GM21737 (cell line): Measurements from ENCODE around the gene OTX1.

Experiments
- ATAC-seq: cut with Tn5 transposase; IDR thresholded peaks from one replicate; pipeline ENCODE4 v1.9.1; 2021; ENCODE audit warnings: mild to moderate bottlenecking, moderate library complexity; ENCODE audit not compliant: unreplicated experiment

The OTX1 gene

DNA sequence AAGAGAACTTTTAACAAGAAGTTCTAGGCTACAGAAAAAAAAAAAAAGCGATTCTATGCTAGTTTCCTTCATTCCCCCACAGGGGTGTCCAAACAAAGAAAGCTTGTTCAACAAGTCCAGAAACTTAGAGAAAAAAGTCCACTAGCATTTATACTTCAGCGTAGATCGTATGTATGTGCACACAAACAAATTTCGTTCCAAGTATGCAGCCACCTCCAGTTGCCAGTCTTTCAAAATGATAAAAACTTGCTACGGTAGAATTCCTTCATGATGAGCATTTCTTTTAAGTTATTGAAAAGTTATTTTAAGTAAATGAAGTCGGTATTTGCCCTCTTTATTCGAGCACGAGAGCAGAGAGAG, 3.7 kb upstream of the OTX1 start:
- ATAC-seq: no peak

DNA sequence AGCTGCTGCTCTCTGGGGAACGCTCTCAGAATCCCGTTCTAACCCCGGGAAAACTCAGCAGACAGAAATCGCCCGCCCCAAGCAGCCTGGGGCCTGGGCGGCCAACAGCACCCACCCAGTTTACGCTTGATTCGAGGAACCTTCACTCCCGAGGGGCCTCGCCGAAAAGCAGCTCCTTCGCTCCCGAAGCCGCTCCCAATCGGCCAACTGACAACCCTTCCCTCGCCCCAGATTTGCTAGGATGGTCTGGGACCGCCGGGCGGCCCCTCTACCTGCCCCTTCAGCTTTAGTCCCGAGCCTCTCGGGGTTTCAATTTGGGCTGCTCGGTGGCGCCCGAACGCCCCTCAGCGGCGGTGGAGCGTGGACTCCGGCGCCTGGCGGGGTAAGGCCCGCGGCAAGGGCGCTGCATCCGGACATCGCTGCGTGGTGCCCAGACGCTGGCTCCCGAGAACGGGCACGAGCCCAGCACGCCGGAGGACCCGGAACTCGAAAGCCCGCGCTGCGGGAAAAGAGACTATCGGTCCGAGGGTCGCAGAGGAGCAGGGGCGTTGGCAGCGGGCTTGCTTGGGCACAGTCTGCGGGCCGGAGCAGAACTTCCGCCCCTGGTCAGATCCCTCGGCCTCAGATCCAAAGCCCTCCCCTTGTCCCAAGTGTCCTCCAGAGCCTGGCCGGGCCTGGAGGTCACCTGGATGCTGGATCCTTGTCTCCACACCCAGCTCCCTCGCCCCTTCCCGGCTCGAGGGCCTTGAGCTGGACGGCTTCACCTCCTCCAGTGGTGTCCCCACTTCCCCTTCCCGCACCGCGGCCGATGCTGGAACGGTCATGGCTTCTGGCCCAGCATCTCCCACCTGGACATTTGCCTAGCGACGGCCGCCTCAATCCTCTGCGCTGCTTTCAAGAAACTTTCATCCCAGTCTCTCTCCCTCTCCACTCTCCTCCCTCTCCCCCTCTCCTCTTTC, 3.0 kb upstream of the OTX1 start:
- no peak for ATAC-seq

DNA sequence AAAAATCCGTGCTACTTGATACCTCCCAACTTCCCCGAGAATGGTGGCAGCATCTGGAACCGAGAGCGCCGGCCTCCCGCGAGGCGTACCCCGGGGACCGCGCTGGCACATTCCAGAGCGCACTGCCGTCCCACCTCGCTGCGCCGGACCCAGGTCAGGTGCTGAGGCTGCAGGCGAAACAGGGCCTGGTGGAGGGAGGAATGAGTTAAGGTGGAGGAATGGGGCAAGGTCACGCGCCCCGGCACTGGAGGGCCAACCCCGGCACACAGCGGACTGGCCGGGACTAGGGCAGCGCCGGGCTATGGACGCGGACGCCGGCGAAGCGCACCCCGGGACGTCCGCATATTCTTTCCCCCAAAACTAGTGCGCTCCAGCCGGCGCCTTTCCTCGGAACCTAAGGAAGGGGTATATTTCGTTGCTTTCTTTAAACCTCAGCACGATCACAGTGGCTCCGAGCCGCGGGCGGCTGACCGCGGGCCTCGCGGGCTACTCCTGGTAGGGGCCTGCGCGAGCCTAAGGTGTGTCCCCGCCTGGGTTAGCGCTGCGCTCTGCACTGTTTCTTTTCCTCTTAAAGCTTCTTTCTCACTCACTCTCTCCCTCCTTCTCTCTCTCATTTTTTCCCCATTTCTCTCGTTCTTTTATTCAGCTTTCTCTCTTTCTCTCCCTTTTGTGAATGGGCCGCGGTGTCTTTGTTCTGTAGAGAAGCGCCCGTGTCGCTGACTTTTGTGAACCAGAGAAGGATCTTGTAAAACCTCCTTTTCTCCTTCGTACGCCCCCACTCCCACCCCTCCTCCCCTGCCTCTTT, 2.1 kb upstream of the OTX1 start:
- ATAC-seq: no peak

DNA sequence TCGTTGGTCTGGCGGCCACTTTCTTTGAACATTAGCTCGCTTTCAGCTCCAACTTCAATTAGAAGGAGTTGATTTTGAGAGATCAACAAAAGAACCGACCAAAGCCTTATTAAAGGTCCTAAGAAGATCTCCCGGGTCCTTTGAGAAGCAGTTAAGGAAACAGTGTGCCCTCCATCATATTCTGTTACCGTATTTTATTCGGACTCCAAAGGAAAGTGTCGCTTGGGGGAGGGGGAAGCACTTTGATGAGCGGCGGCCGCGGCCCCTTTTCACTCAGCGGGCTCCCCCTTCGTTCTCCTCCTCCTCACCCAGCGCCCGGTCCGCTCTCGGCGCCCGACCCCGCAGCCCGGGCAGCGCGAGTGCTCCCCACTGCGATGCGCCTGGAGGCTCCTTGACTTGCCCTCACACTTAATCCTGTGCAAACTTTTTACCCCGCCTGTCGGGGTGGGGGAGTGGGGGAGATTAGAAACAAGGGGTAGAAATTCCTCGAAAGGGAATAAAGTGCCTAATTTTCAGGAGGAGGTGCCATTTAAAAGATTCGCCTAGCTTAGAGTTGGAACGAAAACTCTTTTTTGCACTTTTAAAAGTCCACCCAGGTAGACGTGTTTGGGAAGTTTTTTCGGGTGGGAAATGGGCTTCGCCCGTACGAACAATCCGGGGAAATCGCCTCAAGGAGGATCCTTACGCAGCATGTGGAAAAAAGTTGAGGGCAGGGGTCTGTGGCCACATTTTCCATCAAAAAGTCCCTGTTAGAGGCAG, 1.2 kb upstream of the OTX1 start:
- no peak for ATAC-seq

DNA sequence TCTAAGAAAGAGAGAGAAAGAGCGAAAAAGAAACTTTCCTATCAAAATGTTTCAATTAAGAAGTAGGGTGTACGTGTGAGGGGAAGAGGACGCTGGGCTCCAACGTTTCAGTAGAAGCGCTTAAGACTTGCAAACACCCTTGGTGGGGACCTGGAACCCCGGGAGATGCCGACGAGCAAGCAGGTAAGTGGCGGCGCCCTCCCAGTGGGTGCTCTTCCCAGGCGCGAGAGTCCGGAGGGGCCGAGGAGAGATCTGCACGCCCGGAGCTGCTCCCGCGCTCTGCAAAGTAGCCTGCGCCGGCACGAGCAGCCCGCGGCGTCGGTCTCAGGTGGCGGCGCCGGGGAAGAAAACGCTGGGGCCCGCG, 678 bp upstream of the OTX1 start:
- ATAC-seq: no peak

DNA sequence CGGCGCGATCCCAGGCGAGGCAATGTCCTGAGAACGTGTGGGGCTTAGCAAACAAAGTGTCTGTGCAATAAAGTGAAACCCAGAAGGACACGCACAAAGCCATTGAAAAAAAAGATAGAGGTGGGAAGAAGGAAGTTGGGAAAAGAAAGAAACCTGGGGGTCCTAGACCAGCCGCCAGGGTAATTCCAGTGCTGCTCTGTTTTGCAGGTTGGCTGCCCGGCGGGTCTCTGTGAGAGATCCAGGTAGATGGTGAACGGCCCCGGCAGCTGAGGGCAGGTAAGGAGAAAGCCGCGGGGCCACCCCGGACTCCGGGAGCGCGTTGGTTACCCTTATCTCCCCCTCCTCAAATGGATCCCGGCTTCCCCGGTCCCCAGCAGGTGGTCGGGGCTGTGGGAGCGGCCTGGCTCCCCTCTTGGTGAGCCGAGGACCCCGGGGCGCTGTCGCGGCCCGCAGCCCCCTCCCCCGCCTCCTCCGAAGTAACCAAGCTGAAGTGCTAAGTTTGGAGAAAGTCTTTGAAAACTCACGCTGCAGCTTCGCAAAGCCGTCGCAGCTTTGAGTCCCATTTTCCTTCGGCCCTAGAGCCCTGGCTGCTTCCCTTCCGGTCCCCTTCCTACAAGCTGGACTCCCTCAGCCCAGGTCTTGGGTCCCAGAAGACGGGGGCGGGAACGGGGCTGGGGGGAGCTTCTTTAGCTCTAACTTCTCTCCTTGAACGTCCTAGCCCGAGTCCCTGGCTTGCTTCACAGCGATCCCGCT, 588 bp downstream of the OTX1 start:
- ATAC-seq: no peak

DNA sequence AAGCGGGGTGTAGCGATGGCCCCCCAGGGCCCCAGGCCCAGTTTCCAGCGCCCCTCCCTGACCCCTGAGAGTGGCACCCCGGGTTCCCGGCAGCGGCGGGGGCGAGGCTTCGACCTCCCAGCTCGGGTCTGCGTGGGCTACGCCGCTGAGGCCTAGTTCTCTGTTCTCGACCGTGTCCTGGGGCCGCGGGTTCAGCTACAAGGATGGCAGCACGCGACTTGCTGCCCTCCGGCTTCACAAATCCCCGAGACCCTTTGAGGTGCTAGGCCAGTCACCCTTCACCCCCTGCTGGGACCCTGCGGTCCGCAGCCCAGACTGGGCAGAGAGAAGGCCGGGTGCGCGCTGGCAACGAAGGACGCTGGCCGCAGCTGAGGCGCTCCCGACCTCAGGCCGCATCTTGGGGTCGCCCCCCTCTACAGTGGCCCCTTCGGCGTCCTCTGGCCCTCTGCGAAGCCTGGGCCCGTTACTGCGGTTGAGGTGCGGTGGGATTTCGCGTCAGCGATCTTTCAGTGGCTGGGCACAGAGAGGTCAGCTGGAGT, 1.2 kb downstream of the OTX1 start:
- ATAC-seq: no peak

DNA sequence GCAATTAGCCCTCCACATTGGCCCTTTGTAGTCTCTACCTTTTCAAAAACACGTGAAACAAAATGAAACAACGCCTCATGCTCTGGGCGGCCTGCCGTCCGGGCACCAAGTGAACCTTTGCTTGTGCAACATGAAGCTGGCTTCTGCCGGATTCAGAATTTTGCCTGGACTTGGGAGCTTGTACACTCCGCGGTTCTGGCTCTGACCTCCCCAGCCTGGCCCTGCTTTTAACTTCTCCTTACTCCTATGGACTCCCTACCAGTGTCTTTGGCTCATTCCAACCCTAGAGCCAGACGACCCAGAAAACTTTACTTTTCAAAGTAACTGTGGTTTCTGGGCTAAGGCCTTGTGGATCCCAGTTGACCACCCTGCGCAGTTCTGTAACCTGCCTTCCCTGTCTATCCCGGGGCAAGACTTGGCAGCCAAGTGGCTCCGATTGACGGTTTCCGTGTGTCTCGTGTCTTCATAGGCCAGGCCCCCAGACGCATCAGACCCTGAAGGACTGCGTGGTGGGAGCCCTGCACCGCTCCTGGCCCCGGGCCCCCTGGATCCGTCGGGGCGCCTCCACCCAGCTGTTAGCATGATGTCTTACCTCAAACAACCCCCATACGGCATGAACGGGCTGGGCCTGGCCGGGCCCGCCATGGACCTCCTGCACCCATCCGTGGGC, 1.9 kb downstream of the OTX1 start:
- ATAC-seq: no peak

DNA sequence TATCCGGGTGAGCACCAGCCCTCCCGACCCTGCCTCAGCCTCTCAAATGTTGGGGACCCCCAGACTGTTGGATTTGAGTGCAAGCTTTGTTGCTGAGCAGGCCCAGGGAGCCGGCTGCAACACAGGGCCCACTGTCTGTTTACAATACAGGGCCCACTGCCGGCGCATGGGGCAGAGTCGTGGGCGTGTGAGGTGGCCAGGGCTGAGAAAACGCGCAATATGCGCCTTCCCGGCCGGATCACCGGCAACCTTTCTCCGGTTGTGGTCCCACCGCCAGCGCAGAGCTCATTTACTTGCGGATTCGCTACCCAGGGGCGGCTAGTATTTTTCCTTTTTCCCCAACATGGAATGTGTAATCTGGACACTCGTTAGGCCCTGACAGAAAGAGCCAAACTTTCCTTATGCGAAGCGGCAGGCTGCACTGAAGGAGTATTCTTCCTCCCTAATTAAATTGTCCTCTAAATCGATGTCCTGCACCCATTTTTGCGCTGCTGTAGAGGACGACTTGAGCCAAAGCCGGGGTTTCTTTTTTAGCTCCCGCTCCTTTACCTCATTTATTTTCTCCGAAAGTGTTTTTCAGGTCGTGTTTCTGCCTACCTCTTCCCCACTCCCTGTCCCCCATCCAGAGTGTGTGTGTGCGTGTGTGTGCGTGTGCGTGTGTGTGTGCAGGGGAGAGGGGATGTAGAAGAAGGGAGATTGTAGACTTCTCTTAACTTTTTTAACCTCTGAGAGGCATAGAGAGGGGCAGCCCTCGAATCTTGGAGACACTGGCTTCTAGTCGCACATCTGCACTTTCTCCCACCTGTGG, 2.7 kb downstream of the OTX1 start:
- no peak for ATAC-seq

DNA sequence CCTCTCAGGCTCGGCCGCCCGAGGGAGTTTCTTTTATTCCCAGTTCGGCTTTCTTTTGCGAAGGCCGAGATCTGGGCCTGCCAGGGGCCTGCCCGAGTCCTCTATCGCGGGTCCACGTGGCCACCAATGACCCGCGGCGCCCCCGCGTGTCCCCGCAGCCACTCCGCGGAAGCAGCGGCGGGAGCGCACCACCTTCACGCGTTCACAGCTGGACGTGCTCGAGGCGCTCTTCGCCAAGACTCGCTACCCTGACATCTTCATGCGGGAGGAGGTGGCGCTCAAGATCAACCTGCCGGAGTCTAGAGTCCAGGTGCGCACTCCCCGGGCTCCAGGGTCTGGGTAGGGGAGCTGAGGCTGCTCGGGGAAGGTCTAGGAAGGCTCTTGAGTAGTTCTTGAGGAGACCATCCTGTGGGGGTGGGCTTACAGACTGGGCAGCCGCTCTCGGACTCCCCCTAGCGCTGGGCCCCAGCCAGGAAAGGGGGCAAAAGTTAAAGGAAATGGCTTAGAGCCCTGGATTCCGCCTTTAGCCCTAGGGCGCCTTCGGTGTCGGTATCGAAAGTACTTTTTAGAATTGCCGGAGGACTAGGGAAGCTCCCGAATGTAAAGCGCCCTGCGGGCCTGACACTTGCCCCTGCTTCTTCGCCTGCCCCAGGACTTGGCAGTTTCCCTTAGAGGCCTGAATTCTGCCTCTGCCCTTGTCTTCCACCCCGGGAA, 3.4 kb downstream of the OTX1 start:
- ATAC-seq: no peak

DNA sequence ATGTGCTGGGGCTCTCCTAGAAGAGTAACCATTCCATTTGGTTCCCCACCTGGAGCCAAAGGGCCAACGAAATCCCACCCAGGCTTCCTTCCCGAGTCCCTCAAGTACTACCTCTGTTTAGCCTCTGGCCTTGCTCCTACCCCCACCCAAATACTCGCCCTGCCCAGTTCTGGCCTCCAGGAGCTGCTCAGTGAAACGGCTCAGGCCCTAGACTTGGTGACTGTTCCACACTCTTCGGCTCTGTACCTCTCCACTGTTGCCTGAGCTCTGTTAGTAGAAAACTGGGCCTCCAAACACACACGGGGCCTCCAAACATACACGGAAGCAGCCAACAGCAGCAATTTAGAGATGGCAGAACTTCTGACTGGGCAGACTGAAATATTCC, 4.2 kb downstream of the OTX1 start:
- no peak for ATAC-seq

DNA sequence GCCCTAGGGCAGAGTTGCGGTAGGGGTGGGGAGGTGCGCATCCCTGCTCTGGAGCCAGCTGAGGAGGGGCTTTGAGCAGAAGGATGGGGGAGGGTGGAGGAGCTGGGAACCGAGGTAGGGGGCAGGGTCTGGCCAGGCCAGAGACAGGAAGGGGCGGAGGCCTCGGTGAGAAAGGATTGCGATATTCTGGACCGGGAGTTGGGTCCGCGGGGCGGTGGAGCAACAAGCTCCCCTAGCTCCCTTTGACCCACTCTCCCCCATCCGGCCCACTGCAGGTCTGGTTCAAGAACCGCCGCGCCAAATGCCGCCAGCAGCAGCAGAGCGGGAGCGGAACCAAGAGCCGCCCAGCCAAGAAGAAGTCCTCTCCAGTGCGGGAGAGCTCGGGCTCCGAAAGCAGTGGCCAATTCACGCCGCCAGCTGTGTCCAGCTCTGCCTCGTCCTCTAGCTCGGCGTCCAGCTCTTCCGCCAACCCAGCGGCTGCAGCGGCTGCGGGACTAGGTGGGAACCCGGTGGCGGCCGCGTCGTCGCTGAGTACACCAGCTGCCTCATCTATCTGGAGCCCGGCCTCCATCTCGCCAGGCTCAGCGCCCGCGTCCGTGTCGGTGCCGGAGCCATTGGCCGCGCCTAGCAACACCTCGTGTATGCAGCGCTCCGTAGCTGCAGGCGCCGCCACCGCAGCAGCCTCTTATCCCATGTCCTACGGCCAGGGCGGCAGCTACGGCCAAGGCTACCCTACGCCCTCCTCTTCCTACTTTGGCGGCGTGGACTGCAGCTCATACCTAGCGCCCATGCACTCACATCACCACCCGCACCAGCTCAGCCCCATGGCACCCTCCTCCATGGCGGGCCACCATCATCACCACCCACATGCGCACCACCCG, 4.8 kb downstream of the OTX1 start:
- no peak for ATAC-seq

DNA sequence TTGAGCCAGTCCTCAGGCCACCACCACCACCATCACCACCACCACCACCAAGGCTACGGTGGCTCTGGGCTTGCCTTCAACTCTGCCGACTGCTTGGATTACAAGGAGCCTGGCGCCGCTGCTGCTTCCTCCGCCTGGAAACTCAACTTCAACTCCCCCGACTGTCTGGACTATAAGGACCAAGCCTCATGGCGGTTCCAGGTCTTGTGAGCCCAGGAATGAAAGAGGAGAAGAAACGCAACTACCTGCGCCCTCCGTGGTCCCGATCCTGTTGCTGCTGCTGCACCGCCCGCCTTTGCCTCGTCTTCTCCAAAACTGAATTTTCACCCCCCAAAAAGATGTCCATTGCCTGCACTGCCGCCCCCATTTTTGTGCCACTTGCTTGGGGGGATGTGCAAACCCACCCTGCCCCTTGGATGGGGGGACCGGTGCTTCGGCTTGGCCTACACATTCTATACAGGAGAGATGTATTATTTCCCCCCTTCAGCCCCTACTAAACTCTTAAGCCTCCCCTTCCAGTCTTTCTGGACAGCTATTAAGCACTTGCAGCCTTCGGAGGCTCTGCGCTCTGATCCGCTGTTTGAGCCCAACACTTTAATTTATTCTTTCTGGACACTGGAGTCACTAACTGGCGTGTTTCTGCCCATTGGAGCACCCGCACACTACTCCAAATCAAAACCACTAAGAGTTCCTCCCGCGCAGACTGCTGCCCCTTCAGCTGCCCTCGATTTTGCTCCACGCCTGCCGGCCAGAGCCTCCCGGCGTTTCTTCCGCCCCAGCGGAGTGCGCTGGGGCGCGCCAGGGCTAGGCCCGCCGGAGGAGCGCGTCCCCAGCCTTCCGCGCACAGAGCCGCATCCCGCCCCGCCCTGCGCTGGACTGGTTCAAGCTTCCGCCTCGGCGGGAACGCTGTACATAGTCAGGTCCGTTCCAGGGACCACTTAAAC, 5.7 kb downstream of the OTX1 start:
- no peak for ATAC-seq

DNA sequence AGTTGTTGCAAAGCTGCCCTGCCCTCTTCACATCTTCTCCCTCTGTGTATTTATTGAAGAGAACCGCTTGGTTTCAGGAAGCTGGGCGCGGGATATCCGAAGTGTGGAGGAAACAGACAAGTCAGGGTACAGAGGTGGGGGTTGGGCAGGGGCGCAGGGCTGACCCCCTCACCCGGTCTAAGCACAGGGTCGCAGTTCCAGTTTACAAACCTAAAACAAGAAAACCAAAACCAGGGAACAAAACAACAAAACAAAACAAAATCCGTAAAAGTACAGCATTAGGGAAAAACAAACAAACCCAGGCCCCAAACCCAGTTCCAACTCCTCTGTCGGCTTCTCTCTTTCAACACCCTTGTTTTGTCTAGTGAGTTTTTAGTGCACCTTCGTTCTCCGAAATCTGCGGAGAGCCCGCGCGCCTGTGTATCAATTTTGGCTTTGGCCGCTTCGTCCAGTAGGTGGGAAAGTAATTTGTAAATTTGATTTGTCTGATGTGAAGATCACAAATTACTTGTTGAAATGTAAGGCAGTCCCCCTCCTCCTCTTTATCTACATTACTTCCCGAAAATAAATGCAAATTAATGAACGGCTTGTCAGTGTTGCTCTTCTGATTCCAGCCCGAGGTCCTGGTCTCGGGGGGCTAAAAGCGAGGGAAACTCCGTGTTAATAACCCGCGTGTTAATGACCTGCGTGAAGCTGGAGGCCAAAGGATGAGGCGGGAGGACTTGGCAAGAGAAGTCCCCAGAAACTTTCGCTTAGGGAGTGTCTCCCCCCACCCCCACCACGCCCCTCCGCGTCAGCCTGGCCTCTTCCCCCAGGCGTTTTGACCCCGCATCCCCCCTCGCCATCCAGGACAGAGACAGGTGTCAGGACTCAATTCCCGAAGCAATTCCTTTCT, 6.9 kb downstream of the OTX1 start:
- no peak for ATAC-seq

DNA sequence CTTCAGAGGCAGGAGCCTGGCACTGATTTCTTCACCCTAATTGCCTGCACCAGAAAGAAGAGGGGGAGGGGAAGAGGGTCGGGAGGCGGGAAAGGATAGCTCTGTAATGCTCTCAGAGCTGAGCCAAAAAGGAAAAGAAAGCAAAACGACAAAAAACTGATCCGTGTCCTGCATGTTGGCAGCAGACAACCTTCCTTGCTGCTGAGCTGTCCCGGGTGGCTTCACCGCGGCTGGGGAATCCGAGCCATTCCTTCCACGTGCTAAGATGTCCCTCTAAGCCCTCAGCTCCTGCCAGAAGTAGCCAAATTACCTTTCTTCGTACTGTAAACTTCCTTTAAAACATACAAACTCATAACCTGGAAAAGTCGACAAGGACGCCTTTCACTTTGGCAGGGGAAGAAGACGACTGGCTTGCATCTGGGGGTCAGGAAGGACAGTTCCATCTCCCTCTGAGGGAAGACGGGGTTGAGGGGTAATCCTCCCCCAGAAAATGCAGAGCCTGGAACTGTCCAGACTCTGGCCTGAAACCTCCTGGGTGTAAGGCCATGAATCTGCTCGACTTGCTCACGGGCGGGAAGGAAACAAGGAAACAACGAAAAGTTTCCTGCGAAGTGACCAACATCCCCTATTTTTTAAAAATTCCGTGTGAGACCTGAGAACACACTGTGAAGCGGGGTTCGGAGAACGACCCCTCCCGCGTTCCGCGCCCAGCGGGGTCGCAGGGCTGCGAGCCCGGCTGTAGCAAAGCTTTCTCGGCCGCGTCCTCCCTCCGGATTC, 7.7 kb downstream of the OTX1 start:
- ATAC-seq: no peak
